NB4 (cell line): ENCODE data around the gene LEMD1.

Source experiments
- CTCF ChIP-seq: IDR thresholded peaks from one replicate; pipeline ENCODE4 v1.5.1; 2012; ENCODE audit warnings: low read depth, low read length
- POLR2A ChIP-seq: IDR thresholded peaks from 2 replicates; pipeline ENCODE4 v1.6.1; 2011; ENCODE audit warnings: mild to moderate bottlenecking; ENCODE audit not compliant: insufficient read length; ENCODE audit errors: extremely low read depth

GRCh38 chr1:205445646-205445935 is 23.7 kb upstream of the LEMD1 start:
- no peak for TF ChIP-seq CTCF
- TF ChIP-seq POLR2A: no peak
